WTC11 (cell line): ENCODE measurements around the gene B4GALNT2.

Source experiments
- ELF4 ChIP-seq: sonication (generic); formaldehyde crosslinking; IDR thresholded peaks from 2 replicates; pipeline ENCODE4 v1.8.1; 2022; ENCODE audit warnings: low read depth, mild to moderate bottlenecking, moderate library complexity, missing genetic modification reagents
- ESRRA ChIP-seq: sonication (generic); formaldehyde crosslinking; IDR thresholded peaks from 2 replicates; pipeline ENCODE4 v1.8.1; 2022; ENCODE audit warnings: mild to moderate bottlenecking, missing genetic modification reagents, borderline replicate concordance
- RELA ChIP-seq: sonication (generic); formaldehyde crosslinking; IDR thresholded peaks from 2 replicates; pipeline ENCODE4 v1.8.1; 2022; ENCODE audit warnings: missing genetic modification reagents, mild to moderate bottlenecking, borderline replicate concordance
- TEAD4 ChIP-seq: sonication (generic); formaldehyde crosslinking; IDR thresholded peaks from 2 replicates; pipeline ENCODE4 v1.8.0; 2022; ENCODE audit warnings: mild to moderate bottlenecking, missing genetic modification reagents
- ZNF232 ChIP-seq: sonication (generic); formaldehyde crosslinking; IDR thresholded peaks from 2 replicates; pipeline ENCODE4 v1.8.0; 2022; ENCODE audit warnings: mild to moderate bottlenecking, missing genetic modification reagents
- TF ChIP-seq, protein P1 (sequence below): fragments of 200-600 bp; IDR thresholded peaks from 2 replicates; pipeline ENCODE4 v1.8.0; 2022; ENCODE audit warnings: antibody characterized with exemption

DNA sequence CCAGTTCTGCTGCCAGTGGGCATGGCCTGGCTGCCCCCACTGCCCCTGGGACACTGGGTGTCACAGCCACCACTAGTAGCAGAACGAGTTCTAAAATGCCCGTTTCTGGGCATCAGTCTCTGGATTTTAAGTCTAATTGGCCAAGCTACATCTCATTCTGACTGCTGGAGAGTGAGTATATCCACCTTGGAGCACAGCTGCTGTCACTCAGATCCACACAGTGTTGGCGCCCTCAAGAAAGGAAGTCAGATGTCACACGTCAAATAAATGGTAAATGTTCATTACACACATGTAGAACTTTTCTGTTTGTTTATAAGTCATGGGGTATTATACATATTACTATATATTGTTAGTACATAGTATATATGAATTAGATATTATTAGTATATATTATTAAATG, 58.4 kb downstream of the B4GALNT2 start:
- TF ChIP-seq TEAD4 = no peak
- TF ChIP-seq RELA (CRISPR knock-in tag) = no peak
- TF ChIP-seq, protein P1, sequence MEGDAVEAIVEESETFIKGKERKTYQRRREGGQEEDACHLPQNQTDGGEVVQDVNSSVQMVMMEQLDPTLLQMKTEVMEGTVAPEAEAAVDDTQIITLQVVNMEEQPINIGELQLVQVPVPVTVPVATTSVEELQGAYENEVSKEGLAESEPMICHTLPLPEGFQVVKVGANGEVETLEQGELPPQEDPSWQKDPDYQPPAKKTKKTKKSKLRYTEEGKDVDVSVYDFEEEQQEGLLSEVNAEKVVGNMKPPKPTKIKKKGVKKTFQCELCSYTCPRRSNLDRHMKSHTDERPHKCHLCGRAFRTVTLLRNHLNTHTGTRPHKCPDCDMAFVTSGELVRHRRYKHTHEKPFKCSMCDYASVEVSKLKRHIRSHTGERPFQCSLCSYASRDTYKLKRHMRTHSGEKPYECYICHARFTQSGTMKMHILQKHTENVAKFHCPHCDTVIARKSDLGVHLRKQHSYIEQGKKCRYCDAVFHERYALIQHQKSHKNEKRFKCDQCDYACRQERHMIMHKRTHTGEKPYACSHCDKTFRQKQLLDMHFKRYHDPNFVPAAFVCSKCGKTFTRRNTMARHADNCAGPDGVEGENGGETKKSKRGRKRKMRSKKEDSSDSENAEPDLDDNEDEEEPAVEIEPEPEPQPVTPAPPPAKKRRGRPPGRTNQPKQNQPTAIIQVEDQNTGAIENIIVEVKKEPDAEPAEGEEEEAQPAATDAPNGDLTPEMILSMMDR = no peak
- no peak for TF ChIP-seq ZNF232 (CRISPR knock-in tag)
- no peak for TF ChIP-seq ESRRA (CRISPR knock-in tag)
- TF ChIP-seq ELF4 (CRISPR knock-in tag) = no peak
